ENCODE results near the gene CDC40.

CDC40 gene
- 16.8 to 97.8 (median 53.0) reads per million in 18 experiments for total RNA-seq

- peak; percentile 6 to 65 for DNase-seq
Measured at GRCh38 chr6:110180228-110181008, at the start of gene CDC40. CDC40 (plus strand) TSS chr6:110180427; CDS start chr6:110180445, 18 bp downstream.

GRCh38 chr6:110137924-110138887 lies 42.0 kb upstream of the CDC40 start:
- DNase-seq, result no peak

GRCh38 chr6:110139052-110139451 lies 41.2 kb upstream of the CDC40 start:
- DNase-seq, result no peak

- DNase-seq, result no peak
Measured at GRCh38 chr6:110140650-110141049, 39.6 kb upstream of the CDC40 start.

- no peak for DNase-seq
Measured at GRCh38 chr6:110147870-110148269, 32.4 kb upstream of the CDC40 start.

- DNase-seq, result peak in 1 of 2 donors; percentile 29
Measured at GRCh38 chr6:110158479-110158878, 21.7 kb upstream of the CDC40 start.

- no peak for DNase-seq
Measured at GRCh38 chr6:110170081-110170480, 10.1 kb upstream of the CDC40 start.

- DNase-seq, result no peak
Measured at GRCh38 chr6:110173506-110174132, 6.6 kb upstream of the CDC40 start.

- DNase-seq, result peak in 1 of 2 donors; percentile 19
Measured at GRCh38 chr6:110178626-110179405, 1.4 kb upstream of the CDC40 start.

GRCh38 chr6:110179406-110180227 lies 610 bp upstream of the CDC40 start, which contains the start of gene WASF1:
WASF1 (minus strand) TSS chr6:110179670; CDS start chr6:110127601, 52,069 bp downstream.
- peak; percentile 96 for DNase-seq

- peak; percentile 60 to 70 for DNase-seq
Measured at GRCh38 chr6:110181131-110182030, 1.2 kb downstream of the CDC40 start.

GRCh38 chr6:110183292-110183885 lies 3.2 kb downstream of the CDC40 start:
- DNase-seq, result no peak

- no peak for DNase-seq
Measured at GRCh38 chr6:110185879-110186278, 5.7 kb downstream of the CDC40 start.

GRCh38 chr6:110188791-110189190 lies 8.6 kb downstream of the CDC40 start:
- DNase-seq, result no peak

GRCh38 chr6:110190726-110191125 lies 10.5 kb downstream of the CDC40 start:
- no peak for DNase-seq

GRCh38 chr6:110191477-110191876 lies 11.2 kb downstream of the CDC40 start:
- DNase-seq, result no peak

GRCh38 chr6:110195639-110196038 lies 15.4 kb downstream of the CDC40 start:
- DNase-seq, result no peak

- no peak for DNase-seq
Measured at GRCh38 chr6:110196874-110197273, 16.6 kb downstream of the CDC40 start.

- no peak for DNase-seq
Measured at GRCh38 chr6:110198561-110198960, 18.3 kb downstream of the CDC40 start.

Data from inflammatory macrophage (primary cell).